GM06990 (cell line): ENCODE results near the gene GSC2.

Experiments
- DNase-seq: peaks from one replicate; pipeline ENCODE4 v3.0.0-alpha.2; 2011; ENCODE audit not compliant: insufficient read length; ENCODE audit errors: extremely low read depth
- H3K27me3 ChIP-seq: replicated peaks from 2 replicates; pipeline ENCODE4 v1.6.0; 2011; ENCODE audit warnings: low read length; ENCODE audit not compliant: control insufficient read depth, insufficient read depth
- H3K36me3 ChIP-seq: 2 replicates; pipeline ENCODE4 v1.5.1; 2011; ENCODE audit warnings: low read length; ENCODE audit not compliant: control insufficient read depth, insufficient read depth
- H3K4me3 ChIP-seq: replicated peaks from 2 replicates; pipeline ENCODE4 v1.5.1; 2011; ENCODE audit warnings: low read depth, mild to moderate bottlenecking, control low read depth, low read length
- CTCF ChIP-seq: IDR thresholded peaks from 2 replicates; pipeline ENCODE4 v1.5.1; 2011; ENCODE audit warnings: low read length, control low read depth, mild to moderate bottlenecking, inconsistent platforms; ENCODE audit not compliant: insufficient read depth, poor library complexity, severe bottlenecking

Gene GSC2

GRCh38 chr22:19138217-19139000, 11.7 kb downstream of the GSC2 start:
- Histone ChIP-seq H3K36me3 (peaks cover 54% of the 10 kb centered on the region), H3K4me3 (no peak overlapping the region), H3K27me3 (no peaks in the 10 kb centered on the region)
- no peak for TF ChIP-seq CTCF
- DNase-seq: no peak

DNA sequence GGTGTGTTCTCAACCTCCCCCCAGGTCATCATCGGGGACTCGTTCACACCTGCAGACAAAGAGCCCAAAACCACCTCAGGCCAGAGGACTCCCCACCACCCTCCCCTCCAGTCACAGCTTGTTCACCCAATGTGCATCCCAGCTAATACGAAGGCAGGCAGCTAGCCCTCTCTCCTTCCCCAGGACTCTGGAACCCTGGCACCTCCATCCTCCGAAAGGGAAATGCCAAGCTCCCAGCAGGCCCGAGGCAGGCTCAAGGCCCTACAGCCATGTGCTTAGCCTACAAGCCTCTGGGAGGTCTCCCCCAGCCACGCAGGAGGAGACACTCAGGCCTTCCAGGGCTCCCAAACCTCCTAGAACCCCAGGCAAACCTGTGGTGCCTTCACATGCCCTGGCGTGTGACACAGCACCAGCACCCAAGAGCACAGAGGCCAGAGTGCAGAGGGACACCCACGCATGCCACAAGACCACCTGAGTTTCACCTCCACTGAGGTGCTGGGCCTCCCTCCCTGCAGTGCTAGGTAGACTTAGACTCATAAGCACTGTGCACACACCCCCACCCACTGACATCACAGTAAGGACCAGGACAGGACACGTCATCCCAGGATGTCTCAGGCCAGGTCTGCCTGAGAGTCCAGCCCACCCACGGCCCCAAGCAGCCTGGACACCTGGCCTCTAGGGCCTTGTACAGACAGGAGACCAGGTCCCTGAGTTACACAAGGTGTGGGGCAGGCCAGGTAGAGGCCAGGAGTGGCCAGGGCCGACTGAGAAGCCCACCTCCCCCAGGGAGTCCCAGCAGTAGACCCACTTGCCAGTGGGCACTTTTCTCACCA, 12.5 kb downstream of the GSC2 start:
- Histone ChIP-seq H3K27me3 (no peaks in the 10 kb centered on the region), H3K36me3 (peaks cover 57% of the 10 kb centered on the region), H3K4me3 (no peak overlapping the region)
- no peak for DNase-seq
- no peak for TF ChIP-seq CTCF

DNA sequence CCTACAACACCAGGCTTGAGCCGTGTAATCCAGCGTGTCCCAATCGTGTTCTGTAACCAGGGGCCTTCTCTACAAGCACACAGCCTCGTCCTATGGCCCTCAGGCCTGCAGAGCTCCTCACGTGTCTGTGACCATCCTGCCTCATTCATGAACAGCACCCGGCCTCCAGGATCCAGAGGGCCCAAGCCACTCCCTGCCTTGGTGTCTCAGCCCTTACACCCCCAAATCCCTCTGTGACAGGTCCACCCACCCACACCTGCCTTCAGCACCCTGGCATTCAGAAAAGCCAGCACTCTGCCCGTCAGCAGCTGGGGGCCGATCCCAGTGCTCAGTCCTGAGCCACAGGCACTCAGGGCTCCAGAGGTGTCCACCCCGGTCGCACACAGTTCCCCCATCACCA, 13.2 kb downstream of the GSC2 start:
- no peaks in the 10 kb centered on the region for H3K27me3 ChIP-seq
- no peak overlapping the region for H3K4me3 ChIP-seq
- H3K36me3 ChIP-seq: peaks cover 55% of the 10 kb centered on the region
- no peak for TF ChIP-seq CTCF
- no peak for DNase-seq

DNA sequence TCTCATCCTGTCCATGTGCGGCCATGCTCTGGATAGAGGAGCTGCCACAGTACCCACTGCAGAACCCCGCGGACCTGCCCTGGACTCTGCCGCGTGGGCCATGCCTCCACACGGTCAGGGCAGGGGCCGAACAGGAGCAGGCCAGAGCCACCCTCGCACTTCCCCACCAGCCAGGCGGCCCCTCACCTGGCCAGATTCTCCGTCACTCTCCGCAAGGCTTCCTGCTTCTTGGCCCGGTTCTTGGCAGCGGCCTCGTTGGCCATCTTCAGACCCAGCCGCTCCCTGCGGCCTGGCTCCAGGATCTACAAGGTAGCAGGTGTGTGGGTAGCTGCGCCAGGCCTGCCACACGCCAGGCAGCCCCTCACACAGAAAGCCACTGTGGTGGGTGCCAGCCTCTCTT, 15.2 kb downstream of the GSC2 start:
- Histone ChIP-seq H3K36me3 (peaks cover 50% of the 10 kb centered on the region), H3K4me3 (no peak overlapping the region), H3K27me3 (no peaks in the 10 kb centered on the region)
- no peak for DNase-seq
- no peak for TF ChIP-seq CTCF

GRCh38 chr22:19134176-19134831, 15.8 kb downstream of the GSC2 start:
- H3K4me3 ChIP-seq: no peak overlapping the region
- no peaks in the 10 kb centered on the region for H3K27me3 ChIP-seq
- peaks cover 45% of the 10 kb centered on the region for H3K36me3 ChIP-seq
- no peak for DNase-seq
- no peak for TF ChIP-seq CTCF
